DND-41 (cell line): Measurements from ENCODE around the gene PPIB.
"Not testable (repeated sequence)": the region's sequence is repeated elsewhere in the genome, so short reads cannot be mapped to it uniquely, and the experiment has no call there.

ENCODE experiments used
- ATAC-seq: fragments of 200-7000 bp; cut with Tn5 transposase; 3 replicates; pipeline ENCODE4 v1.9.1; 2021; ENCODE audit warnings: low read depth; ENCODE audit not compliant: insufficient read depth
- DNase-seq: peaks from one replicate; pipeline ENCODE4 v3.0.0-alpha.2; 2020
- H2AFZ ChIP-seq: 2 replicates; pipeline ENCODE4 v1.6.0; 2012; ENCODE audit warnings: low read depth, low read length
- H3K27ac ChIP-seq: 2 replicates; pipeline ENCODE4 v1.5.1; 2012; ENCODE audit warnings: low read length, inconsistent platforms
- H3K27me3 ChIP-seq: fragments of 200-600 bp; sonication (generic); 2 replicates; pipeline ENCODE4 v1.6.0; 2012; ENCODE audit warnings: low read length, mild to moderate bottlenecking, inconsistent platforms; ENCODE audit not compliant: insufficient read depth, poor library complexity
- H3K36me3 ChIP-seq: 2 replicates; pipeline ENCODE4 v1.5.1; 2012; ENCODE audit warnings: low read length, inconsistent platforms; ENCODE audit not compliant: insufficient read depth
- H3K4me1 ChIP-seq: 2 replicates; pipeline ENCODE4 v1.5.1; 2012; ENCODE audit warnings: mild to moderate bottlenecking, low read length; ENCODE audit not compliant: insufficient read depth
- H3K4me2 ChIP-seq: 2 replicates; pipeline ENCODE4 v1.6.0; 2012; ENCODE audit warnings: mild to moderate bottlenecking, moderate library complexity, low read length, inconsistent platforms; ENCODE audit not compliant: insufficient read depth
- H3K4me3 ChIP-seq, 2 experiments: fragments of 200-600 bp in 1 of 2; shearing (Covaris generic) in 1 of 2; 2 replicates each; pipeline ENCODE4 v1.5.1; 2012 to 2016; ENCODE audit warnings: inconsistent platforms in 2 of 2, low read length in 2 of 2, mild to moderate bottlenecking in 2 of 2, low read depth in 1 of 2, moderate library complexity in 1 of 2
- H3K79me2 ChIP-seq: 2 replicates; pipeline ENCODE4 v1.6.0; 2012; ENCODE audit warnings: low read length, inconsistent platforms; ENCODE audit not compliant: insufficient read depth
- H3K9ac ChIP-seq: 2 replicates; pipeline ENCODE4 v1.6.0; 2012; ENCODE audit warnings: low read depth, mild to moderate bottlenecking, inconsistent platforms, low read length, moderate library complexity
- H3K9me3 ChIP-seq: 2 replicates; pipeline ENCODE4 v1.5.1; 2012; ENCODE audit warnings: low read length, moderate library complexity, mild to moderate bottlenecking, inconsistent platforms; ENCODE audit not compliant: insufficient read depth, severe bottlenecking
- H4K20me1 ChIP-seq: 2 replicates; pipeline ENCODE4 v1.6.0; 2012; ENCODE audit warnings: low read length; ENCODE audit not compliant: insufficient read depth
- CTCF ChIP-seq: IDR thresholded peaks from 2 replicates; pipeline ENCODE4 v1.5.1; 2012; ENCODE audit warnings: borderline replicate concordance, low read length, moderate library complexity, mild to moderate bottlenecking; ENCODE audit not compliant: poor library complexity, severe bottlenecking; ENCODE audit errors: extremely low read depth
- EZH2 ChIP-seq: IDR thresholded peaks from 3 replicates; pipeline ENCODE4 v1.6.1; 2012; ENCODE audit warnings: borderline replicate concordance, low read depth, mild to moderate bottlenecking, moderate library complexity, low read length, inconsistent platforms; ENCODE audit not compliant: severe bottlenecking

The PPIB gene

GRCh38 chr15:64111679-64112050, 51.2 kb downstream of the PPIB start:
- Histone ChIP-seq H3K27me3 (no peaks in the 10 kb centered on the region), H3K79me2 (peaks cover 64% of the 10 kb centered on the region), H2AFZ (no peak overlapping the region), H3K36me3 (peaks cover 47% of the 10 kb centered on the region), H4K20me1 (peaks cover 38% of the 10 kb centered on the region), H3K4me3 (no peak overlapping the region), H3K9ac (no peak overlapping the region), H3K4me2 (no peak overlapping the region), H3K27ac (no peak overlapping the region), H3K4me1 (no peaks in the 10 kb centered on the region), H3K9me3 (no peaks in the 10 kb centered on the region)
- ATAC-seq (no peak), DNase-seq (no peak)
- TF ChIP-seq CTCF (no peak), EZH2 (no peak)

GRCh38 chr15:64110950-64111678, 51.7 kb downstream of the PPIB start:
- Histone ChIP-seq H3K9ac (no peak overlapping the region), H4K20me1 (peaks cover 43% of the 10 kb centered on the region), H3K4me3 (no peak overlapping the region), H2AFZ (no peak overlapping the region), H3K4me2 (no peak overlapping the region), H3K4me1 (no peaks in the 10 kb centered on the region), H3K9me3 (no peaks in the 10 kb centered on the region), H3K36me3 (peaks cover 42% of the 10 kb centered on the region), H3K27me3 (no peaks in the 10 kb centered on the region), H3K79me2 (peaks cover 70% of the 10 kb centered on the region), H3K27ac (no peak overlapping the region)
- no peak for DNase-seq
- ATAC-seq: no peak
- TF ChIP-seq EZH2 (no peak), CTCF (no peak)

- not testable (repeated sequence) for H3K9me3 ChIP-seq, H3K4me3 ChIP-seq, H2AFZ ChIP-seq, H3K27me3 ChIP-seq, H3K4me2 ChIP-seq, H3K27ac ChIP-seq, ATAC-seq, H3K4me1 ChIP-seq, DNase-seq, H3K9ac ChIP-seq
- Histone ChIP-seq H3K79me2 (peaks cover 79% of the 10 kb centered on the region), H3K36me3 (peaks cover 33% of the 10 kb centered on the region), H4K20me1 (peaks cover 49% of the 10 kb centered on the region)
Observed at GRCh38 chr15:64110108-64110701, 52.6 kb downstream of the PPIB start.

DNA sequence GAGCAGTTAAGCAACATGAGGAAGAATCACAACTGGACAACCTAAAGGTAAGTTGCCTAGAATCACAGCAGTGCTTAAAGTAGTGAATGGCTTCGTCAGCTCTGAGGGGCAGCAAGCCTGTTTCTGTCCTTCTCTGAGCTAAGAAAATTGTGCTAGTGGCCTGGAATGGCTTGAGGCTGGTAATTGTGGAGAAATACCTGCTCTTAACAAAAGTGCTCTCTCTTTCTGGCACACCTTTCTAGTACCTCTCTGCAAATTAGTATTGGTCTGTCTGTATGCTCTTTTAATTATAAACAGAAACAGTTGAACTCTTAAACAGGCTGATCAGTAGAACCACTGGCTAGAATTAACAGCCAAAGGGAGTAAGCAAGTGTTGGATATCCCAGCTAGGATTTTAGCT, 55.5 kb downstream of the PPIB start:
- peaks cover 98% of the 10 kb centered on the region for H3K79me2 ChIP-seq
- TF ChIP-seq EZH2: no peak
- no peak for TF ChIP-seq CTCF

More for the DNA sequence above, 55.5 kb downstream of the PPIB start:
- Histone ChIP-seq H2AFZ (no peak overlapping the region), H3K9ac (no peak overlapping the region), H3K4me2 (no peak overlapping the region), H3K4me3 (no peak overlapping the region; a peak in 1 of 4 replicates), H3K9me3 (no peaks in the 10 kb centered on the region), H3K4me1 (no peaks in the 10 kb centered on the region), H4K20me1 (peaks cover 53% of the 10 kb centered on the region), H3K36me3 (peaks cover 8% of the 10 kb centered on the region), H3K27me3 (no peaks in the 10 kb centered on the region), H3K27ac (no peak overlapping the region)
- ATAC-seq: no peak
- no peak for DNase-seq
